ENCODE measurements around the gene DOK6.

Gene DOK6

DNA sequence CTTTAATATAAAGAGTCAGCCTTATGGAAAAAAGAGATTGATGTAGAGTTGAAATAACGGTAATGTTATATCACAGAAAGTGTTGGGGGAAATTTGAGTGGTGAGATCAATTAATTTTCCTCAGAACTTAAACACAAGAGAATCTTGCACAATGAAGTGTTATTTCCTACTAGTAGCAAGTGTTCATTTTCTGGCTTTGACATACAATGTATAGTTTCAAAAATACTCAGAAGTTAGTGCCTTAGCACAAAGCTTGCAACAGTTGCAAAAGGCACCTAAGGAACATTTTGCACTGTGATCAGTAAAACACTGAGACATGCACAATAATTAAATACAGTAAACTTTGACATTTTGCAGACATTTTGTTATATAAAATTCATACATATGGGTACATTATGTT is 385.7 kb downstream of the DOK6 start:
- H3K4me3 ChIP-seq (ENCODE audit: control insufficient read depth, low read depth, low read length) = no peak overlapping the region
- DNase-seq (ENCODE audit: low read depth) = no peak
- no peak for TF ChIP-seq CTCF (IDR thresholded peaks at IDR 0.05; ENCODE audit: control insufficient read depth, insufficient read depth, low read depth, low read length, missing control alignments)

DNA sequence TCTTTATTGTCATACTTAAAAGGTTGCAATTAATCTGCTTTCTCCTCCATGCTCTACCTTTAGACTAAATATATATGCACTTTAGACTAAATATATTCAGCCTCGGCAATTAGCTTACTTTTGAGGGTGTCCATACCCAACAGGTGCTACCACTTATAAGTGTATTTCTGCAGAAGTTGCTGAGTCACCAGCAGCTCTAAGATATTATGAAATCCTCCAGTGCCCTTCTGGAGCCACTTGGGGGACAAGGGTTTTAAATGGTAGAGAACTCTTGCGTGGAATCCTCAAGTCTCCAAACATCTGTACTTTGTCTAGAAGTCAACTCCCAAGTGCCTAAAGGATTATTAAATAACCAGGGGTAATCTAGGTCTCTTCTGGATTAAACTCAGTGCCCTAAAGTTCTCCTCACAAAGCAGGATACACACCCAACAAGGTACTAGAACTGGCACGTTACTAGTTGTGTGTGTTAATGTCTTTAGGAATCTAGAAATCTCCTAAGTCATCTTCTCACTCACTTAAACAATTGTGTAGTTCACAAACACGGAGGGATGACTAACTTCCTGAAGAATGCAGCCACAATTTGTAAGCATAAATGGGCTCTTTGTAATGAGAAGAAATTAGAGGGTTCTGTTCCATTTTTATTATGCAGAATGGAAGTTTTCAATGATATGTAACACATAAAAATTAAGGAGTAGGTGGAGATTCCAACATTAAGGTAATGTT is 387.3 kb downstream of the DOK6 start:
- TF ChIP-seq CTCF (IDR thresholded peaks at IDR 0.05; ENCODE audit: control insufficient read depth, insufficient read depth, low read depth, low read length, missing control alignments) = no peak
- H3K4me3 ChIP-seq (ENCODE audit: control insufficient read depth, low read depth, low read length) = no peak overlapping the region
- peak; percentile 16 for DNase-seq (ENCODE audit: low read depth)

DNA sequence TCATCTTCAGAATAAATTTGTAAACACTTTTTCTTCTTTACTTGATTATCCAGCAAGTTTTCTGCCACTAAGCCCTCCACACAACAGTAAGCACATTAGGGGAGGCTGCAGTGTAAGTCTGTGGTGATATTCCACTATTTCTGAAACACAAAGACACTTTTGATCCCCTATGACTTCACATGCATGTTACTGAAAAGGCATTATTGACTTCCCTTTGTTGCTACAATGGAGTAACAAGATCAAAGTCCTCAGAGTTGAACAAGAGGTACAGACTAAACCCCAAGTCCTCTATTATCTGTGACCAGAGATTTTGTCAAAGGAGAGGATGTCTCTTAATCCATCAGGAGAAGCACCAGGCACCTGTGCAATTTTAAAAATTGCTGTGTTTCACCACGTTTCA is 389.1 kb downstream of the DOK6 start:
- no peak for DNase-seq (ENCODE audit: low read depth)
- H3K4me3 ChIP-seq (ENCODE audit: control insufficient read depth, low read depth, low read length) = no peak overlapping the region
- no peak for TF ChIP-seq CTCF (IDR thresholded peaks at IDR 0.05; ENCODE audit: control insufficient read depth, insufficient read depth, low read depth, low read length, missing control alignments)

DNA sequence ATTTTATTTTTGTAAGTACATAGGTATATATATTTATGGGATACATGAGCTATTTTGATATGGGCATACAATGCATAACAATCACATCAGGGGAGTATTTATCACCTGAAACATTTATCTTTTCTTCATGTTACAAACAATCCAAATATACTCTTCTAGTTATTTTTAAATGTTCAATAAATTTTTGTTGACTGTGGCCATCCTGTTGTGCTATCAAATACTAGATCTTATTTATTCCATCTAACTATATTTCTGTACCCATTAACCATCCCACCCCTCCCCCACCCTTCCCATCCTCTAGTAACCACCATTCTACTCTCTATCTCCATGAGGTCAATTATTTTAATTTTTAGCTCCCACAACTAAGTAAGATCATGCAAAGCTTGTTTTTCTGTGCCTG is 390.0 kb downstream of the DOK6 start:
- TF ChIP-seq CTCF (IDR thresholded peaks at IDR 0.05; ENCODE audit: control insufficient read depth, insufficient read depth, low read depth, low read length, missing control alignments) = no peak
- DNase-seq (ENCODE audit: low read depth) = no peak
- no peak overlapping the region for H3K4me3 ChIP-seq (ENCODE audit: control insufficient read depth, low read depth, low read length)

GRCh38 chr18:69795791-69796190 is 395.1 kb downstream of the DOK6 start:
- TF ChIP-seq CTCF (IDR thresholded peaks at IDR 0.05; ENCODE audit: control insufficient read depth, insufficient read depth, low read depth, low read length, missing control alignments) = no peak
- H3K4me3 ChIP-seq (ENCODE audit: control insufficient read depth, low read depth, low read length) = no peak overlapping the region
- no peak for DNase-seq (ENCODE audit: low read depth)

- no peak for TF ChIP-seq CTCF (IDR thresholded peaks at IDR 0.05; ENCODE audit: control insufficient read depth, insufficient read depth, low read depth, low read length, missing control alignments)
Observed at GRCh38 chr18:69804776-69805501, 404.3 kb downstream of the DOK6 start.

More at GRCh38 chr18:69804776-69805501, 404.3 kb downstream of the DOK6 start:
- no peak for DNase-seq (ENCODE audit: low read depth)
- H3K4me3 ChIP-seq (ENCODE audit: control insufficient read depth, low read depth, low read length) = no peak overlapping the region

All from AG09309 (cell line).